Naive B cell (primary cell): ENCODE data around the gene IER3. TPM values are rescaled to one million over a fixed set of nuclear protein-coding genes. Genes with fewer than 3 reads are reported as not detected.
"Not testable (repeated sequence)": the region's sequence is repeated elsewhere in the genome, so short reads cannot be mapped to it uniquely, and the experiment has no call there.

Source experiments
- ATAC-seq, 2 donors: fragments of 150-1000 bp; cut with Tn5 transposase; 2 replicates each; pipeline ENCODE4 v1.10.0; 2021; ENCODE audit warnings: low read depth in 2 of 2, mild to moderate bottlenecking in 2 of 2, moderate library complexity in 2 of 2
- DNase-seq: peaks from one replicate; pipeline ENCODE4 v3.0.0; 2022
- H3K27ac Mint-ChIP-seq, 6 donors: one replicate each; pipeline ENCODE4 v1.8.0; 2020 to 2022; ENCODE audit warnings: mild to moderate bottlenecking in 6 of 6, mixed read lengths in 6 of 6, moderate library complexity in 5 of 6, inconsistent platforms in 2 of 6
- H3K27me3 Mint-ChIP-seq, 3 donors: one replicate each; pipeline ENCODE4 v1.8.0; 2021 to 2022; ENCODE audit warnings: mixed read lengths in 3 of 3, mild to moderate bottlenecking in 1 of 3
- H3K36me3 Mint-ChIP-seq, 2 donors: one replicate each; pipeline ENCODE4 v1.8.0; 2020 to 2022; ENCODE audit warnings: mixed read lengths in 2 of 2, inconsistent platforms in 1 of 2, mild to moderate bottlenecking in 1 of 2
- H3K4me1 Mint-ChIP-seq, 3 donors: one replicate each; pipeline ENCODE4 v1.8.0; 2020 to 2022; ENCODE audit warnings: mixed read lengths in 3 of 3, inconsistent platforms in 1 of 3, mild to moderate bottlenecking in 1 of 3, moderate library complexity in 1 of 3
- H3K4me3 Mint-ChIP-seq, 8 donors: one replicate each; pipeline ENCODE4 v1.8.0; 2020 to 2022; ENCODE audit warnings: mild to moderate bottlenecking in 8 of 8, mixed read lengths in 8 of 8, moderate library complexity in 8 of 8, inconsistent platforms in 2 of 8
- H3K9me3 Mint-ChIP-seq, 7 donors: one replicate each; pipeline ENCODE4 v1.8.0; 2020 to 2022; ENCODE audit warnings: mixed read lengths in 7 of 7, mild to moderate bottlenecking in 5 of 7, inconsistent platforms in 2 of 7, moderate library complexity in 1 of 7
- polyA plus RNA-seq, 6 donors: library from polyadenylated mRNA; unstranded; fragments of 300-500 nt; fragmentation: Illumina TruSeq; gene quantifications; one replicate each; pipeline ENCODE4 v1.2.3, GENCODE V29; 2021; ENCODE audit warnings: low read depth in 6 of 6

The IER3 gene
- polyA plus RNA-seq, 6 donors from 2014 or later: 0.31 TPM; not detected in 5

- Mint-ChIP-seq H3K27me3 (no peaks in the 10 kb centered on the region), H3K36me3 (no peaks in the 10 kb centered on the region), H3K4me3 (peak overlapping the region in 7 of 8 donors; percentile 22 to 82 (median 73)), H3K4me1 (peaks cover 25 to 51% (median 27%) of the 10 kb centered on the region in 3 donors), H3K9me3 (no peaks in the 10 kb centered on the region), H3K27ac (peak overlapping the region in 4 of 6 donors; percentile 12 to 93 (median 89))
- DNase-seq (peak; percentile 53), ATAC-seq (peak; percentile 77 to 81)
Measured at GRCh38 chr6:30735668-30736314, 8.6 kb downstream of the IER3 start.

GRCh38 chr6:30732237-30732943 is 12.0 kb downstream of the IER3 start:
- H3K4me3 Mint-ChIP-seq: peak overlapping the region in 1 of 8 donors; percentile 32
- peak overlapping the region in 2 of 6 donors; percentile 15 to 61 for H3K27ac Mint-ChIP-seq
- ATAC-seq: no peak
- no peaks in the 10 kb centered on the region for H3K36me3 Mint-ChIP-seq
- H3K9me3 Mint-ChIP-seq: no peaks in the 10 kb centered on the region
- peaks cover 28 to 49% (median 32%) of the 10 kb centered on the region in 3 donors for H3K4me1 Mint-ChIP-seq
- no peaks in the 10 kb centered on the region for H3K27me3 Mint-ChIP-seq
- no peak for DNase-seq

- Mint-ChIP-seq H3K27me3 (no peaks in the 10 kb centered on the region), H3K27ac (peak overlapping the region in 2 of 6 donors; percentile 39 to 53), H3K4me1 (peaks cover 15 to 33% (median 17%) of the 10 kb centered on the region in 3 donors), H3K36me3 (no peaks in the 10 kb centered on the region), H3K9me3 (no peaks in the 10 kb centered on the region), H3K4me3 (peak overlapping the region in 5 of 8 donors; percentile 25 to 52 (median 32))
- ATAC-seq (peak; percentile 77 to 80), DNase-seq (peak; percentile 74)
Measured at GRCh38 chr6:30730601-30731435, 13.5 kb downstream of the IER3 start.

- no peaks in the 10 kb centered on the region for H3K9me3 Mint-ChIP-seq
- peak overlapping the region in 3 of 6 donors; percentile 22 to 83 (median 81) for H3K27ac Mint-ChIP-seq
- peaks cover 19 to 41% (median 34%) of the 10 kb centered on the region in 3 donors for H3K4me1 Mint-ChIP-seq
- DNase-seq (no peak), ATAC-seq (no peak)
- H3K36me3 Mint-ChIP-seq: peaks cover under 1 to 19% of the 10 kb centered on the region in 2 donors
- no peak overlapping the region for H3K4me3 Mint-ChIP-seq
- H3K27me3 Mint-ChIP-seq: no peaks in the 10 kb centered on the region
Measured at GRCh38 chr6:30727920-30728553, 16.3 kb downstream of the IER3 start.

- Mint-ChIP-seq H3K4me3 (no peak overlapping the region), H3K9me3 (no peaks in the 10 kb centered on the region), H3K27me3 (no peaks in the 10 kb centered on the region), H3K27ac (peak overlapping the region in 2 of 6 donors; percentile 53 to 62), H3K4me1 (peaks cover 30 to 48% (median 46%) of the 10 kb centered on the region in 3 donors), H3K36me3 (peaks cover 7 to 25% of the 10 kb centered on the region in 2 donors)
- ATAC-seq (no peak), DNase-seq (no peak)
Measured at GRCh38 chr6:30726506-30727413, 17.6 kb downstream of the IER3 start.

GRCh38 chr6:30725713-30726505 is 18.4 kb downstream of the IER3 start:
- H3K27me3 Mint-ChIP-seq: no peaks in the 10 kb centered on the region
- H3K9me3 Mint-ChIP-seq: no peaks in the 10 kb centered on the region
- peak overlapping the region in 4 of 6 donors; percentile 42 to 75 (median 69) for H3K27ac Mint-ChIP-seq
- DNase-seq: no peak
- peaks cover 31 to 50% (median 48%) of the 10 kb centered on the region in 3 donors for H3K4me1 Mint-ChIP-seq
- no peak for ATAC-seq
- H3K36me3 Mint-ChIP-seq: peaks cover 7 to 25% of the 10 kb centered on the region in 2 donors
- H3K4me3 Mint-ChIP-seq: no peak overlapping the region

GRCh38 chr6:30724906-30725667 is 19.3 kb downstream of the IER3 start:
- no peak for DNase-seq
- H3K36me3 Mint-ChIP-seq: peaks cover 7 to 25% of the 10 kb centered on the region in 2 donors
- H3K27me3 Mint-ChIP-seq: no peaks in the 10 kb centered on the region
- H3K4me1 Mint-ChIP-seq: peaks cover 23 to 42% (median 41%) of the 10 kb centered on the region in 3 donors
- no peak overlapping the region for H3K4me3 Mint-ChIP-seq
- H3K9me3 Mint-ChIP-seq: no peaks in the 10 kb centered on the region
- peak overlapping the region in 3 of 6 donors; percentile 69 to 81 (median 73) for H3K27ac Mint-ChIP-seq
- ATAC-seq: no peak

- H3K36me3 Mint-ChIP-seq: peaks cover 7 to 25% of the 10 kb centered on the region in 2 donors
- peaks cover 30 to 47% (median 44%) of the 10 kb centered on the region in 3 donors for H3K4me1 Mint-ChIP-seq
- ATAC-seq, DNase-seq, H3K27me3 Mint-ChIP-seq, H3K9me3 Mint-ChIP-seq: not testable (repeated sequence)
- H3K27ac Mint-ChIP-seq: peak overlapping the region in 4 of 6 donors; percentile 30 to 73 (median 65)
- H3K4me3 Mint-ChIP-seq: peak overlapping the region in 5 of 8 donors; percentile 3 to 75 (median 41)
Measured at GRCh38 chr6:30723843-30724741, 20.3 kb downstream of the IER3 start.

GRCh38 chr6:30723159-30723842 is 21.0 kb downstream of the IER3 start:
- H3K27me3 Mint-ChIP-seq, H3K9me3 Mint-ChIP-seq, ATAC-seq, DNase-seq: not testable (repeated sequence)
- Mint-ChIP-seq H3K27ac (peak overlapping the region in 5 of 6 donors; percentile 30 to 97 (median 68)), H3K4me3 (peak overlapping the region in 5 of 8 donors; percentile 41 to 100 (median 95)), H3K36me3 (peaks cover 7 to 25% of the 10 kb centered on the region in 2 donors), H3K4me1 (peaks cover 30 to 51% (median 44%) of the 10 kb centered on the region in 3 donors)
